Astrocyte (in vitro differentiated cells and primary cell): ENCODE data around the gene SIGLEC15. TPM values are rescaled to one million over a fixed set of nuclear protein-coding genes. Genes with fewer than 3 reads are reported as not detected.
A peak's percentile ranks its signal among the peaks of the same experiment; 100 is the strongest.

ENCODE experiments used
- DNase-seq: peaks from one replicate; pipeline ENCODE4 v3.0.0-alpha.2; 2010; ENCODE audit warnings: low read depth
- FAIRE-seq: peaks from 2 replicates; lab custom pipeline; 2011; peaks lifted over from hg19 to GRCh38; lab: Jason Lieb, UNC
- H2AFZ ChIP-seq: 2 replicates; pipeline ENCODE4 v1.6.0; 2012; ENCODE audit warnings: low read depth, low read length, inconsistent platforms
- H3K27ac ChIP-seq: 2 replicates; pipeline ENCODE4 v1.5.1; 2011; ENCODE audit warnings: low read depth, low read length, inconsistent platforms
- H3K27me3 ChIP-seq: 2 replicates; pipeline ENCODE4 v1.6.0; 2011; ENCODE audit warnings: low read length, inconsistent platforms; ENCODE audit not compliant: insufficient read depth
- H3K36me3 ChIP-seq: 2 replicates; pipeline ENCODE4 v1.5.1; 2011; ENCODE audit warnings: low read length, inconsistent platforms; ENCODE audit not compliant: insufficient read depth
- H3K4me1 ChIP-seq: 2 replicates; pipeline ENCODE4 v1.5.1; 2011; ENCODE audit warnings: low read length, inconsistent platforms; ENCODE audit not compliant: insufficient read depth
- H3K4me2 ChIP-seq: 2 replicates; pipeline ENCODE4 v1.6.0; 2012; ENCODE audit warnings: low read length, inconsistent platforms
- H3K4me3 ChIP-seq: 2 replicates; pipeline ENCODE4 v1.5.1; 2011; ENCODE audit warnings: low read depth, mild to moderate bottlenecking, low read length, inconsistent platforms; ENCODE audit not compliant: insufficient read depth
- H3K79me2 ChIP-seq: 2 replicates; pipeline ENCODE4 v1.6.0; 2012; ENCODE audit warnings: mild to moderate bottlenecking, low read length, inconsistent platforms; ENCODE audit not compliant: insufficient read depth
- H3K9ac ChIP-seq: 2 replicates; pipeline ENCODE4 v1.6.0; 2012; ENCODE audit warnings: mild to moderate bottlenecking, low read length, inconsistent platforms
- H3K9me3 ChIP-seq: 2 replicates; pipeline ENCODE4 v1.5.1; 2012; ENCODE audit warnings: low read depth, mild to moderate bottlenecking, low read length, inconsistent platforms; ENCODE audit not compliant: insufficient read depth
- H4K20me1 ChIP-seq: 2 replicates; pipeline ENCODE4 v1.6.0; 2012; ENCODE audit warnings: low read length, inconsistent platforms; ENCODE audit not compliant: insufficient read depth
- H3K27ac Mint-ChIP-seq: one replicate; pipeline ENCODE4 v1.8.0; 2021; ENCODE audit warnings: mild to moderate bottlenecking, mixed read lengths; ENCODE audit not compliant: unreplicated experiment
- H3K27me3 Mint-ChIP-seq: one replicate; pipeline ENCODE4 v1.8.0; 2021; ENCODE audit warnings: low read depth, mixed read lengths; ENCODE audit not compliant: unreplicated experiment
- H3K36me3 Mint-ChIP-seq: one replicate; pipeline ENCODE4 v1.8.0; 2021; ENCODE audit warnings: low read depth, mixed read lengths; ENCODE audit not compliant: unreplicated experiment
- H3K4me1 Mint-ChIP-seq: one replicate; pipeline ENCODE4 v1.8.0; 2021; ENCODE audit warnings: low read depth, mixed read lengths; ENCODE audit not compliant: unreplicated experiment
- H3K4me3 Mint-ChIP-seq: one replicate; pipeline ENCODE4 v1.8.0; 2021; ENCODE audit warnings: mild to moderate bottlenecking, moderate library complexity, mixed read lengths; ENCODE audit not compliant: unreplicated experiment
- H3K9me3 Mint-ChIP-seq: one replicate; pipeline ENCODE4 v1.8.0; 2021; ENCODE audit warnings: mild to moderate bottlenecking, mixed read lengths; ENCODE audit not compliant: unreplicated experiment
- EZH2 ChIP-seq: IDR thresholded peaks from 2 replicates; pipeline ENCODE4 v1.6.1; 2012; ENCODE audit warnings: mild to moderate bottlenecking, low read length, inconsistent platforms; ENCODE audit not compliant: insufficient read depth
- total RNA-seq: library from RNA; stranded (reverse); gene quantifications from 2 replicates; pipeline ENCODE4 v1.2.1, GENCODE V29; 2021
- TF ChIP-seq, protein P1 (sequence below): IDR thresholded peaks from 2 replicates; pipeline ENCODE4 v1.5.1; 2011; ENCODE audit warnings: low read depth, mild to moderate bottlenecking, inconsistent platforms, low read length, moderate library complexity; ENCODE audit not compliant: insufficient read depth

The SIGLEC15 gene
- total RNA-seq, 1 donor from 2014 or later: 0.27 TPM

- H3K4me1 ChIP-seq: no peaks in the 10 kb centered on the region
- no peak overlapping the region for H3K4me3 ChIP-seq
- H3K79me2 ChIP-seq: no peaks in the 10 kb centered on the region
- H4K20me1 ChIP-seq: no peaks in the 10 kb centered on the region
- H3K27ac ChIP-seq: no peak overlapping the region
- H3K9ac ChIP-seq: no peak overlapping the region
- H3K9me3 ChIP-seq: no peaks in the 10 kb centered on the region
- no peak for FAIRE-seq
- no peak overlapping the region for H3K4me2 ChIP-seq
- H2AFZ ChIP-seq: no peak overlapping the region
- no peak for DNase-seq
- peaks cover 48% of the 10 kb centered on the region for H3K36me3 ChIP-seq
- TF ChIP-seq, protein P1, sequence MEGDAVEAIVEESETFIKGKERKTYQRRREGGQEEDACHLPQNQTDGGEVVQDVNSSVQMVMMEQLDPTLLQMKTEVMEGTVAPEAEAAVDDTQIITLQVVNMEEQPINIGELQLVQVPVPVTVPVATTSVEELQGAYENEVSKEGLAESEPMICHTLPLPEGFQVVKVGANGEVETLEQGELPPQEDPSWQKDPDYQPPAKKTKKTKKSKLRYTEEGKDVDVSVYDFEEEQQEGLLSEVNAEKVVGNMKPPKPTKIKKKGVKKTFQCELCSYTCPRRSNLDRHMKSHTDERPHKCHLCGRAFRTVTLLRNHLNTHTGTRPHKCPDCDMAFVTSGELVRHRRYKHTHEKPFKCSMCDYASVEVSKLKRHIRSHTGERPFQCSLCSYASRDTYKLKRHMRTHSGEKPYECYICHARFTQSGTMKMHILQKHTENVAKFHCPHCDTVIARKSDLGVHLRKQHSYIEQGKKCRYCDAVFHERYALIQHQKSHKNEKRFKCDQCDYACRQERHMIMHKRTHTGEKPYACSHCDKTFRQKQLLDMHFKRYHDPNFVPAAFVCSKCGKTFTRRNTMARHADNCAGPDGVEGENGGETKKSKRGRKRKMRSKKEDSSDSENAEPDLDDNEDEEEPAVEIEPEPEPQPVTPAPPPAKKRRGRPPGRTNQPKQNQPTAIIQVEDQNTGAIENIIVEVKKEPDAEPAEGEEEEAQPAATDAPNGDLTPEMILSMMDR: no peak
- TF ChIP-seq EZH2: no peak
- no peaks in the 10 kb centered on the region for H3K27me3 Mint-ChIP-seq
- no peak overlapping the region for H3K4me3 Mint-ChIP-seq
- no peaks in the 10 kb centered on the region for H3K9me3 Mint-ChIP-seq
- H3K4me1 Mint-ChIP-seq: no peaks in the 10 kb centered on the region
- H3K36me3 Mint-ChIP-seq: peaks cover 25% of the 10 kb centered on the region
- H3K27me3 ChIP-seq: no peaks in the 10 kb centered on the region
- no peak overlapping the region for H3K27ac Mint-ChIP-seq
Observed at GRCh38 chr18:45859334-45859733, 33.9 kb downstream of the SIGLEC15 start.

GRCh38 chr18:45860492-45860891 lies 35.0 kb downstream of the SIGLEC15 start:
- H2AFZ ChIP-seq: no peak overlapping the region
- H3K27me3 Mint-ChIP-seq: no peaks in the 10 kb centered on the region
- H3K27me3 ChIP-seq: no peaks in the 10 kb centered on the region
- H3K79me2 ChIP-seq: no peaks in the 10 kb centered on the region
- H3K36me3 Mint-ChIP-seq: peaks cover 32% of the 10 kb centered on the region
- H3K4me1 Mint-ChIP-seq: no peaks in the 10 kb centered on the region
- no peaks in the 10 kb centered on the region for H3K9me3 Mint-ChIP-seq
- H3K27ac Mint-ChIP-seq: no peak overlapping the region
- no peak overlapping the region for H3K4me3 ChIP-seq
- no peak for DNase-seq
- no peaks in the 10 kb centered on the region for H3K4me1 ChIP-seq
- TF ChIP-seq EZH2: no peak
- TF ChIP-seq, protein P1: no peak
- no peak for FAIRE-seq
- H3K9ac ChIP-seq: no peak overlapping the region
- H3K4me2 ChIP-seq: no peak overlapping the region
- no peak overlapping the region for H3K4me3 Mint-ChIP-seq
- H3K36me3 ChIP-seq: peaks cover 57% of the 10 kb centered on the region
- no peaks in the 10 kb centered on the region for H3K9me3 ChIP-seq
- H3K27ac ChIP-seq: no peak overlapping the region
- H4K20me1 ChIP-seq: no peaks in the 10 kb centered on the region

GRCh38 chr18:45860971-45861370 lies 35.5 kb downstream of the SIGLEC15 start:
- no peak overlapping the region for H3K9ac ChIP-seq
- H3K9me3 Mint-ChIP-seq: no peaks in the 10 kb centered on the region
- H3K27ac Mint-ChIP-seq: no peak overlapping the region
- DNase-seq (peak; percentile 21), FAIRE-seq (no peak)
- no peaks in the 10 kb centered on the region for H3K4me1 Mint-ChIP-seq
- peaks cover 56% of the 10 kb centered on the region for H3K36me3 ChIP-seq
- H3K27me3 ChIP-seq: no peaks in the 10 kb centered on the region
- no peaks in the 10 kb centered on the region for H3K4me1 ChIP-seq
- no peaks in the 10 kb centered on the region for H4K20me1 ChIP-seq
- no peak overlapping the region for H2AFZ ChIP-seq
- no peak overlapping the region for H3K4me2 ChIP-seq
- H3K9me3 ChIP-seq: no peaks in the 10 kb centered on the region
- H3K79me2 ChIP-seq: no peaks in the 10 kb centered on the region
- no peaks in the 10 kb centered on the region for H3K27me3 Mint-ChIP-seq
- H3K36me3 Mint-ChIP-seq: peaks cover 32% of the 10 kb centered on the region
- no peak overlapping the region for H3K4me3 Mint-ChIP-seq
- no peak for TF ChIP-seq EZH2
- TF ChIP-seq, protein P1: no peak
- no peak overlapping the region for H3K27ac ChIP-seq
- no peak overlapping the region for H3K4me3 ChIP-seq
